ENCODE data around the gene FRG2B. TPM values are rescaled to one million over a fixed set of nuclear protein-coding genes. Genes with fewer than 3 reads are reported as not detected.
"Not testable (repeated sequence)": the region's sequence is repeated elsewhere in the genome, so short reads cannot be mapped to it uniquely, and the experiment has no call there.

The FRG2B gene
- total RNA-seq = not detected

GRCh38 chr10:133626695-133627094 is at the start of gene FRG2B:
FRG2B (minus strand) TSS chr10:133626795; CDS start chr10:133626742, 53 bp downstream.
- not testable (repeated sequence) for TF ChIP-seq CTCF (IDR thresholded peaks at IDR 0.05; ENCODE audit: low read depth)

GRCh38 chr10:133618851-133619250 is 7.7 kb downstream of the FRG2B start:
- no peak for TF ChIP-seq CTCF (IDR thresholded peaks at IDR 0.05; ENCODE audit: low read depth)

- TF ChIP-seq CTCF (IDR thresholded peaks at IDR 0.05; ENCODE audit: low read depth) = no peak
Measured at GRCh38 chr10:133617196-133617595, 9.4 kb downstream of the FRG2B start.

- TF ChIP-seq CTCF (IDR thresholded peaks at IDR 0.05; ENCODE audit: low read depth) = no peak
Measured at GRCh38 chr10:133616371-133617130, 10.0 kb downstream of the FRG2B start.

DNA sequence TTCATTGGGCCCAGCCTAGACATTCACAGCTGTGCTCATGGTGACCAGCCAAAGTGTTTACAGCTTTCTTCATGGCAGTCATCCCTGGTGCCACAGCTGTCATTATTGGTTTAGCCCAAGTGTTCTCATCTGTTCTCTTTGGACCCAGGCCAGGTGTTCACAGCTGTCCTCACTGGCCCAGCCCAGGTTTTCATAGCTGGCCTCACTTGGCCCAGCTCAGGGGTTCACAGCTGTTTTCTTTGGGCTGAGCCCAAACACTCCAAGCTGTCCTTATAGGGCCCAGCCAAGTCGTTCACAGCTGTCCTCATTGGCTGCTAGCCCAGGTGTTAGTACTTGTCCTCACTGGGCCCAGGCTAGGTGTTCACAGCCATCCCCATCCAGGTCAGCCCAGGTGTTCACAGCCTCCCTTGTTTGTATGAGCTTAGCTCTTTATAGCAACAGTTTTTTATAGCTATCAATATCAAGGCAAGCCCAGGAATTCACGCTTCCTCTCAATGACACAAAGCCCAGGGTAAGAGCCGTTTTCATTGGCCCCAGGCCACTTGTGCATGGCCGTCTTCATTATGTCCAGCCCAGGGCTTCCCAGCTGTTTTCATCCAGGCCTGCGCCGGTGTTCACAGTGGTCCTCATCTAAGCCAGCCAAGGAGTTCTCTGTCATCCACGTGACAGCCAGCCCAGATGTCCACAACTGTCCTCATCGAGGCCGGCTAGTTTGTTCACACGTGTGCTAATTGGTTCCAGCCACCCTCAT is 11.6 kb downstream of the FRG2B start:
- TF ChIP-seq CTCF (IDR thresholded peaks at IDR 0.05; ENCODE audit: low read depth) = no peak

- TF ChIP-seq CTCF (IDR thresholded peaks at IDR 0.05; ENCODE audit: low read depth) = no peak
Measured at GRCh38 chr10:133613699-133614098, 12.9 kb downstream of the FRG2B start.

DNA sequence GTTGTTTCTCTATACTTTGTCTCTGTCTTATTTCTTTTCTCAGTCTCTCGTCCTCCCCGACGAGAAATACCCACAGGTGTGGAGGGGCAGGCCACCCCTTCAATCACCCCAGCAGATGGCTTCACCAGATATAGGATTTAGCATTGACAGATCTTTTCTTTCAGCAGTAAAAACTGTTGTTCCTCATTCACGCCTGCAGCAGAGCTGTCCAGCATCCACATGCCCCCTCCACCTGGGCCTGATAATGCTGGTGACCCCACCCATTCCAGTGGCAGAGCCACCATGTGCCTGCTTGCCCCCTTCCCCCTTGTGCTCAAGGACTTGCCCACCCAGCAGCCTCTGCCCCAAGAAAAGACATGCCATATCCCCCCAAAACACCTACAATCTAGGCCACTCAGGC is 15.5 kb downstream of the FRG2B start:
- no peak for TF ChIP-seq CTCF (IDR thresholded peaks at IDR 0.05; ENCODE audit: low read depth)

All from subcutaneous adipose tissue (tissue), 4 donors.